NCI-H1048 (cell line): ENCODE measurements around the gene FRS3.
A peak's percentile ranks its signal among the peaks of the same experiment; 100 is the strongest.
"Not testable (repeated sequence)": the region's sequence is repeated elsewhere in the genome, so short reads cannot be mapped to it uniquely, and the experiment has no call there.

ENCODE experiments used
- DNase-seq: peaks from one replicate; lab custom pipeline; 2025; lab: John Stamatoyannopoulos, UW

Gene FRS3, protein sequence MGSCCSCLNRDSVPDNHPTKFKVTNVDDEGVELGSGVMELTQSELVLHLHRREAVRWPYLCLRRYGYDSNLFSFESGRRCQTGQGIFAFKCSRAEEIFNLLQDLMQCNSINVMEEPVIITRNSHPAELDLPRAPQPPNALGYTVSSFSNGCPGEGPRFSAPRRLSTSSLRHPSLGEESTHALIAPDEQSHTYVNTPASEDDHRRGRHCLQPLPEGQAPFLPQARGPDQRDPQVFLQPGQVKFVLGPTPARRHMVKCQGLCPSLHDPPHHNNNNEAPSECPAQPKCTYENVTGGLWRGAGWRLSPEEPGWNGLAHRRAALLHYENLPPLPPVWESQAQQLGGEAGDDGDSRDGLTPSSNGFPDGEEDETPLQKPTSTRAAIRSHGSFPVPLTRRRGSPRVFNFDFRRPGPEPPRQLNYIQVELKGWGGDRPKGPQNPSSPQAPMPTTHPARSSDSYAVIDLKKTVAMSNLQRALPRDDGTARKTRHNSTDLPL

DNA sequence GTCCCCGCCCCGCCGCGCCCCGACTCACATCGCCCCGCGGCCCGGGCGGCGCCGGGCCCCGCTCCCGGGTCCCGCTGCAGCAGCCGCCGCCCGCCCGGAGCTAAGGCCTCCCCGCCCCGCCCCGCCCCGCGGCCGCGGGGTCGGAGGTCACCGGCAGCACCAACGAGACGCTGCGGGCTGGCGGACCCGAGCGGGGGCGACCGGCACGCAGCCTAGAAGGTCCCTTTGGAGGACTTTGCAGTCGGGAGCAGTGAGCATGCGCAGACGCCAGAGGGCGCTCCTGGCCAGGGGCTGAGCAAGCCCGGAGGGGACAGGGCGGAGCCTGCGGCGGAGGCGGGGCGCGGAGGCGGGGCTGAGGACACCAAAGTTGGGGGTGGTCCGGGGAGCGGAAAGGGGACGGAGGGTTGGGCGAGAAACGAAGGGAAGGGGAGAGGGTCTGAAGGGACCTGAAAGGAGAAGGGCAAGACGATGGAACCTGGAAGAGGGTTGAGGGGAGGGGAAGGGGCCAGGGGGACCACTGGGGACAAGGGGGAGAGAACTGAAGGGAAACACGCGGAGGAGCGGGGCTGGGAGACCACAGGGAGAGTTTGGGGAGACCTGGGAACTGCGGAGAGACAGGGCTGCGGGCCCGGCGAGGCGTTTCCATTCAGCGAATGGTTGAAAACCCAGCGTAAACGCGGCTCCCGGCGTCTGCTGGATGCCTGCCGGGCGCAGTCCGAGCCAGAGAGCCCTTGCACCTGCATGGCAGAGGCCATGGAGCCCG is at the start of gene FRS3:
FRS3 (minus strand) TSS at position 113 of the 763 bp plus-strand sequence. CDS start 2,913 bp downstream, outside the sequence.
- peak; percentile 62 for DNase-seq

DNA sequence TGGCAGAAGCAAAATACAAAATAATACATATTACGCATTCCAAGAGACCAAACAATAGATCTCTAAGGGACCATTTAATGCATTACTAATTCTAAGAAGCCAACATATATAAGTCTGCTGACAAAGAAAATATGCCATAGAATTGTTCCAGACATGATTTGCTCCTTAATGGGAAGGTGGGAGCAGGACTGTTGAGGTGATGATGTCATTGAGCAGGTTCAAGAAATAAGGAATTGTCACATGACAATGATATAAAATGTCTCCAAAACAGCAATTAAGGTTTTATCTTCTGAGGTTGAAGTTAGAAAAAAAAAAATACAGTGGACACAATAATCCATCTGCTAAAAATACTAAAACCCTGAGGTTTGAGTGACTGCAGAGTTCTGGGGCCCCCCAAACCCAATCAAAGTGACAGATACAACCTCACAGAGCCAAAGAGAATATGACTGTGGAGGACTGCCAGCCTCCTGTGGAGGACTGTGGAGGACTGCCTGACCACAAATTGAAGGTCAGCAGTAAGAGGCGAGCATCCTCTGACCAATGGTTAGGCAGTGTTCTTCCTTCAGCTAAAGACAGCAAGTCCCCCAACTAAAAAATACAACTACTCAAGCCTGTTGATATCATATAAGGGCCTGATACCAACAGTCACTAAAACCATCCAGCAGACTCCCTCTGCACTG is 46.8 kb upstream of the FRS3 start:
- no peak for DNase-seq

DNA sequence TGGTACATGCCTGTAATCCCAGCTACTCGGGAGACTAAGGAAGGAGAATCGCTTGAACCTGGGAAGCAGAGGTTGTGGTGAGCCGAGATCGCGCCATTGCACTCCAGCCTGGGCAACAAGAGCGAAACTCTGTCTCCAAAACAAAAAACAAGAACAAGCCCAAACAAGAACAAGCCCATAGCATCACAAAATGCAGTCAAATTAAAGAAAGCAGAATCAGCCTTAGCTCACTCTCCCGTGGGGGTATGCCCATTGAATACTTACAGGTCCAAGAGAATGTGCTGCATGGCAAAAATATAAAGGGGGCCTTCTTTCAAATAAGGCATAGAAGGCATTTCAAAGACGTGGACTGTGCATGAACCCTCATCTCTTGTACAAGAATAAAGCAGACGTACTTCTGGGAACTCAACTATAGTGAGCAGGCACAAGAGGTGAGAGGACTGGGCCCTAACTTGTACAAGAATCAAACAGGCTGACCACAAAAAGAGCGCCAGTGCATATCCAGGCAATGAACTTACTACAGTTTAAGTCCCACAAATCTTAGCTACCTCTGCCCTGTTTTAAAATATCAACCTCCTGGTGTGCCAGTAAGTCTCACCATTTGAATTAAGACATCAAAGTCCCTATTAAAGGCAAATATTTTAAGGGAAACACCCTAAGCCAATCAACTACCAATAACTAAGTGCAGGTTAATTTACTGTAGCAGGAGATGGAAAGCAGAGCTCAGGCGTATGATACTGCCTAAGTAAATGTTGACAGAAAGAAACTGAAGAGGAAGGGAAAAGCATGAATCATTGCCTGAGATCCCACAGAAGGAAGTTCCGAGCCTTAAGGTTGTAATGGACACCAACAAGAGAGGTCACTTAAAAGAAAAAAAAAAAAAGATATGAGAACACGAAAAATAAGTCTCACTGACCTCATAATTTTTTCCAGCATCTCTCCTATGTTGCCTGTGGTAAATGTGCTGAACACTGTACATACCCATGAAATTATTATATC is 45.2 kb upstream of the FRS3 start:
- no peak for DNase-seq

DNA sequence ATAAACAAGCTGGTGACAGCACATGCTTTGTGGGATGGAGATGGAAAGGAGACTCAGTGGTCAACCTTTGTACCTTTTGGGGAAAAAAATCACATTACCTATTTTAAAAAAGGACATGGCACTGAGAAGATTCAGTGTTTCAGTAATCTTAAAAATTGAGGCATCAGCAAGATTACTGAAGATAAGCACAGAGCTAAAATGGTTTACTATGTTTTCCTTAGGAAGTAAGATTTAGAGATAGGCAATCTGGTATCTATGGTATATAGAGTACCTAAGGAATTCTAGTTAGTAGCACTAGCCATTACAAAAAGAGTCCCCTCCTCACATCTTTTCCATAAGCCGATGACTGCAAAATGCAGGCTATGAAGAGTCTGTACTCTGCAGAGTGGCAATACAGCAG is 43.5 kb upstream of the FRS3 start:
- no peak for DNase-seq

DNA sequence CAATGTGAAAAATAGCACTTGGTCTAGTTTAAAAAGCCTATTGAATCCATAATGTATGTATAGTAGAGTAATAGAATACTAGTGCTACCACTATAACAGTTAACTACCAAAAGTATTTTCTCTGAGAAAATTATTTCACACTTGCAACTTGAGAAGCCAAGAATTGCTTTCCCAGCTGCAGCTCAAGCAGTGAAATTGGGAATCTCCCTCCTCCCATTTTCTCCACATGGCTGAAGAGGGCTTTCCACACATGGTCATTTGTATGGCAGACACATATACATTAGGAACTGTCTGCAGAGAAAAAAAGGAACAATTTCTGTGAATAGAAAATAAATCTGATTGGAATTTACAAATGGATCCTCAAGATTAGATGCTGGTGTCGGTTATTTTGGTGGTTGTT is 42.3 kb upstream of the FRS3 start:
- DNase-seq = no peak

DNA sequence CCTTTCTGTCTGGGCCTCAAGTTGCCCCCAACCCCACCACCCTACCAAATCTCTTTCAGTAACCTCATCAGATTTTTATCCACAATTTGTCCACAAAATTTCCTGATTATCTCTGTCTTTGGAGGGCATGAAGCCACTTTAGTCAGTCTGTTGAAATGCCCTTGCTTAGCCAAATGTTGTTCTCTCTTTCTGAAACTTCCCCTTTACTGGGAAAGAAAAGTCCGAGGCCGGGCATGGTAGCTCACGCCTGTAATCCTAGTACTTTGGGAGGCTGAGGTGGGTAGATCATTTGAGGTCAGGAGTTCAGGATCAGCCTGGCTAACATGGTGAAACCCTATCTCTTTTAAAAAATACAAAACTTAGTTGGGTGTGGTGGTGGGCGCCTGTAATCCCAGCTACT is 41.6 kb upstream of the FRS3 start:
- no peak for DNase-seq

DNA sequence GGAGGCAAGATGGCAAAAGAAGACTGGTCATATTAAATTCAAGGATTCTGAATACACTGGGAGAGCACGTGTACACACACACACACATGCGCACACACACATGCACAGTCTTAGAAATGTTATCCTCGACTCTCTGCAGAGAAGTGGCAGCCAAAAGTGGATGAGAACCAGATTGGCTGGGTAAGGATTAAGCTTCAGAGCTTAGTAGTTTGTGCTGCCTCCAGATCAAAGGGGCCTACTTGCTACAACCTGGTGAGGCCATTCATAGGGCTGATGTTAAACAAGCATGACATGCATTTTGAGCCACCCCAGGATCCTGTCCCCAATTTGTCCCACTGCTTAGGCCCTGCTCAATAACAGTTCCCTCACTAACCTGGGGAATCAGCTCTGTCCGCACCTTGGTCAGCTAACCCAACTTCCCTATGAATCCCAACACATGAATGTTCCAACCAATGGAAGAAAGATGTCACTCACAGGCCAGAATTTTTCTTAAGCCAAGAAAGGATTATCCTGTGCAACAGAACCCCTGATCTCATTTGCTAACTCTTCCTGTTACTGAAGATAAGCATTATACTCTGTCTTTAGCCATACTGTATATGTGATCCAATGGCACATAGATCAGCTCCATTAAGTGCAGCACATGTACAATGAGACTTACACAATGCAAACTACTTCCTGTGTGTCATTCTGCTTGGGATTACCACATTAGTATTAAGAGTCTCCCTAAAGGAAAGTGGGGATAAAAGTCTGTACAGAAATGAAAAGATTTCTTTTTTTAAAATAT is 38.8 kb upstream of the FRS3 start:
- DNase-seq = no peak

DNA sequence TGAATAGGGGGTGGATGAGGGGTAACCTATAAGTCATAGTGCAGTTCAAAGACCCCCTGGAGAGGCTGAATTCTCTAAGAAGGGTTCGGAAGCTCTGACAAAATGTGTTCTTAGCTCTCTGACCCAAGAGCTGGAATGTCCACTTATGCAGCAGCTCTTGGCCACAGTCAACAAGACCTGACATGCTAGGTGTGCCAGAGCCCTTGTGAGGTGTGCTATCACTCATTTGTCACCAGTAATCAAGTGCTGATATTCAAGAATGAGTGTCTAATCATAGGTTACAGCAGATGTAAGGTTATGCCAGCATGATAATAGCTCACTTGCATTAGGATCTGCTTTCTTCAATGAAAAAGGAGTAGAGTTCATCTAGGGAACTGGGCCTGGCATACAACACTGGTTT is 35.9 kb upstream of the FRS3 start:
- no peak for DNase-seq

DNA sequence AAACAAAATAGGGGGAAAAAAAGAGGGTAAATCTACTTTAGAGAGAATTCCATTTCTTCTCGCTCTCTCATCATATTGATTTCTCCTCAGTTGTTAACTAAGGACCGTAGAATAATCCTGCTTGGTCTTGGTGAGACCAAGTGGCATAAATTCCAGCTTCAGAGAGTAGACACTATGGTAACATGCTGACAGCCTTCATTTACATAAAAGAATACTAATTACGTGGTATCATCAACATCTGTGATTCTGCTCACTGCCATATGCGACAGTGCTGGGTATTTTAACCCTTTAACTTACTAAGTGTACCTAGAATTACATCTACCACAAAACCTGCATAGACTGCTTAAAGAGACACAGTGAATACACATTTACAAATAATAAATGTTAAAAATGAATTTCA is 34.9 kb upstream of the FRS3 start:
- no peak for DNase-seq

DNA sequence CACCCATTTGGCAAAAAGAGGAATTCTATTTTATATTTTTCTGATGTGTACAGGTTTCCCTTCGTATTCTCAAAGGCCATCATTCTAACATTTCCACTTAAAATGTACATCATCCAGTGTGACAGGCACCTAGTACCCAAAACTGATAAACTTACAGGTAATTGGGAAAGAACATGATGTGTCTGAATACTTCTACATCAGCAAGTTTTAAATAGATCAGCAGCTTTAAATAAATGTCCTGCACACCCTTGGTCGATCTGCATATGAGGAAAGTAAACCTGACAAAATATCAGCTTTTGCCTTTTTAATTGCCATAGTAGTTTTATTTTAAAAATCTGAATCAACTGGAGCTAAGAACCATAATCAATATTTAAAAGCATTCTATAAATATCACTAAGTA is 34.3 kb upstream of the FRS3 start:
- no peak for DNase-seq

DNA sequence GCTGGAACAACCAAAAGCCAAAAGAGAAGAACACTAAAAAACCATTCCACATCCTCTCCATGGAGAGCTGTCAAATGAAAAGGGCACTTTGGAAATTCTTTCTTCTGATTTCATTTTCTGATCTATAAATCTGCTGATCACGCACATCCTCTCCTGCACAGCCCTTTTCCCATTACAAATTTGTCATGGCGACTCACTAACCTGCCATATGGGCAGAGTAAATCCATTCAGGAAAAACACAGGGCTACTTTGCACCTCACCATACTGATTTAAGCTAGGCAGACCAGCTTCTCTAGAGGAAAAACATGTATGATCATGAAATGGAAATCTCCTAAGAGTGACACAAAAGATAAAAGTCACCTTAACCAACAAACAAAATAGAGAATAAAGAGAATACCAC is 33.8 kb upstream of the FRS3 start:
- DNase-seq = no peak

DNA sequence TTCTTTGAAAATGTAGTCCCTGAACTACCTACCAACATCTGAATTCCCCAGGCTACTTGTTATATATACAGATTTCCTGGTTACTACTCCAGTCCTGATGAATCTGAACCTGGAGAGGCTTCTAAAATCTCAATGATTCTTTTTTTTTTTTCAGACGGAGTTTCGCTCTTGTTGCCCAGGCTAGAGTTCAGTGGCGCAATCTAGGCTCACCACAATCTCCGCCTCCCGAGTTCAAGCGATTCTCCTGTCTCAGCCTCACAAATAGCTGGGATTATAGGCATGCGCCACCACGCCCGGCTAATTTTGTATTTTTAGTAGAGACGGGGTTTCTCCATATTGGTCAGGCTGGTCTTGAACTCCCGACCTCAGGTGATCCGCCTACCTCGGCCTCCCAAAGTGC is 32.2 kb upstream of the FRS3 start:
- not testable (repeated sequence) for DNase-seq

DNA sequence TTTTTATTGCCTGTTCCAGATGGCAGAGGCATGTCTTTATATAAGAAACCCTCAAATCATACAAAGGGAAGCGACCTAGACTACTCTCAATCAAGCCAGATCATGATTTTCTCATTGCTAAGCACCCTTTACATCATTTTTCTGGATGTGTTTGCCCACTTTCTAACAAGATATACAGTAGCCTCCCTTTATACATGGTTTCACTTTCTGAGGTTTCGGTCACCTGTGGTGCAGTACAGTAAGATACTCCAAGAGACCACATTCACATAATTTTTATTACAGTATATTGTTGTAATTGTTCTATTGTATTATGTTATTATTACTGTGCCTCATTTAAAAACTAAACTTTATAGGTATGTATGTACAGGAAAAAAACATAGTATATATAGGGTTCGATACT is 31.4 kb upstream of the FRS3 start:
- DNase-seq = no peak

DNA sequence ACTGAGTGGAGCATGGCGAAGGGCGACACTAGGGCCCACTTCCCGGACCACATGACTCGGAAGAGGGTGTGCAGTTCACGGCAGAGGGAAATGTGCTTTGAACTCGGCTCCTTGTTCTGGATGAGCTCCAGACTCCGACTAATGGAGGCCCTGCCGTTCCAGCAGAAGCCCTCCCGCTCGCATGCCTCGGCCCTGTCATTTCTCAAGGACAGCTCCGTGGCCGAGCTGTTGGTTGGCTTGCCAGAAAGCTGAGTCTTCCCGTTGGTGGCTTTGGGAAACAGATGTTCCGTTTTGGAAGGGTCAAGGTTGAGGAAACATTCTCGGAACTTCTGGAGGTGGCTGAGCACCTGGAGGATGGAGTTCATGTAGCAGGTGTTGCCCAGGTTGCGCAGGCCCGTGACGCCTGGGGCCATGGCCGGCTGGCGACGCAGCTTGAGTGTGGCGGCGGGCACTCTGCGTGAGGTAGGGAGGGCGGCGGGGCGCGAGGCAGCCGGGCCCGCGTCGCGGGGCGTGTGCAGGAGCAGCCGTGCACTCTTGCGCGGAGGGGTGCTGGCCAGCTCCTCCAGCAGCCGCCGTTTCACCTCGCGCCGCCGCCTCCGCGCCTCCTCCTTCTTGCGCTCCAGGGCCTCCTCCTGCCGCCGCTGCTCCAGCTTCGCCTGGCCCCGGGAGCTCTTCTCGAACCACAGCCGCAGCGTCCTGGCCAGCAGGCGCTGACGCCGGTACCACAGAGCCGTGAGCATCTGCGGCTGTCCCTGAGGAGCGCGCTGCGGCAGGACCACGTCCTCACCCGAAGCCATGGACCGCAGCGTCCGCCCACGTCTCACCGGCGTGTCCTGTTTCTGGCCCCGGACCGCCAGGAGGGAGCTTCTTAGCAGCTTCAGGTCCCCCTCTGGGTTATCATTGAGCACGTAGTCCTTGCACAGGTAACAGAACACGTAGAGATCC is 26.4 kb upstream of the FRS3 start:
- DNase-seq = no peak

DNA sequence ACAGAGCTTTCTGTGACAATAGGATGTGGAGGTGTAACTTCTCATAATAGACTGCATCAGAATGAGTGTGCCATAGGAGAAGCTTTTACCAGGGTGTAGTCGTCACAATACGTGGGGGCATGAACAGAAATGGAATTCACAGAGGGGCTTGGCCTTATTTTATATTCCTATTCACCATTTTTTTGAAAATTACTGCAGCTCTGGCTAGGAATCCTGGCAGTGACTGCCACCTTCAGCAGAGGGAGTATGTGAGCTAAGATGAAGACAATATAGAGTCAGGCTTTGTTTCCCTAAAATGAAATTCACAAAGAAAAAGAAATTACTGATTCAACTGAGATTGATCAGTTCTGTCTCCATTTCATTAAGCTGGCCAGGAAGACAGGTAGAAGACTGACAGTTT is 21.7 kb upstream of the FRS3 start:
- no peak for DNase-seq

DNA sequence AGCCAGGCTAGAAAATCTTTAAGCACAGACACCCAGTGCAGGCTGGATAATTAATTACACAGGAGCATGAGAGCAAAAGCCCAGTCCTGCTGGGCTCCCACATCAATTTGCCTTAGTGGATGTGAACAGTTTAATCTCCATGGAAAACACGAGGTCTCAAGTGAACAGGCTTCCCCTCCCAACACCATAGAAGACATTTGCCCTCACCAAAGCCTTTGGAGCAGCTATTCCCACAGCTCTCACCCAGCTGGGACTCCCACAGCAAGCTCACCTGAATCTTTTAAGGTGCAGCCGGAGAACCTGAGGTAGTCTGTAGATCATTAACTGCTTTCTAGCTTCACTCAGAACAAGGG is 19.8 kb upstream of the FRS3 start:
- no peak for DNase-seq

DNA sequence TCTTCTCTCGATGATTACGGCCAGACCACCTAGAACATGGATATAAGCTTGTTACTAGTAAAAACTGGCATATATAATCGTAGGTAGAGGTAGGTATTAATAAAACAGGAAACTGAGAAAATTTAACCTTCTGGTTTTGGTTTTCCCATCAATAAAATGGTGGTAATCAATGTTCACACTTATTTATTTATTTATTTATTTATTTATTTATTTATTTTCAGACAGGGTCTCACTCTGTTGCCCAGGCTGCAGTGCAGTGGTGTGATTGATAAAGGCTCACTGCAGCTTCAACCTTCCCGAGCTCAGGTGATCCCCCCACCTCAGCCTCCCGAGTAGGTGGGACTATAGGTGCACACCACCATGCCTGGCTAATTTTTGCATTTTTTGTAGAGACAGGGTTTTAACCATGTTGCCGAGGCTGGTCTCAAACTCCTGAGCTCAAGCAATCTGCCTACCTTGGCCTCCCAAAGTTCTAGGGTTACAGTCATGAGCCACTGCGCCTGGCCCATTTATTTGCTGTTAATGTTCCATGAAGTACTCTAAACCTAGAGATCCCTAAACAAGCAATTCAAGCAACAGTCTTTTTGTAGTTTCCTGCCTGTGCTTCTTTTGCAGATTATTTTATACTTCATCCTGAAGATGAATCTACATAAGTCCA is 19.3 kb upstream of the FRS3 start:
- DNase-seq = no peak

DNA sequence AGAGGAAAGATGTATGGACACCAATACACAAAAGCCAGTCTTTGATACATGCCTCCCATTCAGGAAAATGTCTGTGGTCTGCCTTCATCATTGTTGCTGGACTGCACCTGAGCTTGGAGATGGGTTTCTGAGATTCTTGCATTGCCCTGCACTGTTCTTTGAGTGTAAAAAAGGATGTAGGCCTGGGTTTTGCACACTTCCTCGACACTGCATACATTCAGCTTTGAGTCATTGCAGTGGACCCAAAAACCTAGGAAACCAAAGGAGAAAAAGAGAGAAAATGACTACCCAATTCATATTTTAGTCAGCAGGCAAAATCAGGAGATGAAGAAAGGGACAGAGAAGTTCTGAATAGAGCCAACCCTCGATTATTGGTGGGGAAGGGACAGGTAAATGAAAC is 16.8 kb upstream of the FRS3 start:
- DNase-seq = no peak

DNA sequence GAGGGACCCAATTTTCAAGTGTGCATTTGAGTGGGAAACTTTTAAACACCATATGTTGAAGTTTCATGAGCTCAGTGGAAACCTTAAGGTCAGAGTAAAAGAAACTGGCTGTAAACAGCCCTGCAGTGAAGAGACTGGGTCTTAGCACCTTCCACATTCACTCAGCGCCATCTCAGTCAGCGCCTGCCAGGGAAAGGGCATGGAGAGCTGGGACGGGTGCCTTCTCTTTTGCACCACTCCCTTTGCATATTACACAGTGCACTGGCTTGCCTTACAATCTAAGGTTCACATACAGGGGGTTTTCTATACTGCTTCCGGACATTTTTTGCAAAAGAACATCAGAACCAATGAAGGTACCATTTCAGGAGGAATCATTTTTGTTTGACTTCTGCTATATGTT is 12.3 kb upstream of the FRS3 start:
- no peak for DNase-seq
